ENCODE measurements around the gene JAKMIP2.

GRCh38 chr5:147567917-147568598 lies 214.5 kb downstream of the JAKMIP2 start:
- TF ChIP-seq CTCF (IDR thresholded peaks at IDR 0.05) (no peak), POLR2A (IDR thresholded peaks at IDR 0.05) (no peak)
